Epithelial cell of proximal tubule (primary cell): ENCODE results near the gene ETV7. TPM values are rescaled to one million over a fixed set of nuclear protein-coding genes. Genes with fewer than 3 reads are reported as not detected.

Experiments
- DNase-seq: peaks from one replicate; pipeline ENCODE4 v3.0.0-alpha.2; 2011; ENCODE audit warnings: low read depth
- H3K4me3 ChIP-seq: 2 replicates; pipeline ENCODE4 v1.5.1; 2011; ENCODE audit warnings: low read depth, mild to moderate bottlenecking, low read length
- total RNA-seq: library from RNA; depleted of rRNA; stranded (reverse); fragments of >200 nt; gene quantifications from 2 replicates; pipeline ENCODE4 v1.2.3, GENCODE V29; 2015
- TF ChIP-seq, protein P1 (sequence below): conservative IDR thresholded peaks from 2 replicates; pipeline ENCODE4 v1.5.1; 2012; ENCODE audit warnings: low read depth, mild to moderate bottlenecking, low read length

ETV7 gene
- total RNA-seq, 1 donor from 2014 or later = 3.2 TPM

DNA sequence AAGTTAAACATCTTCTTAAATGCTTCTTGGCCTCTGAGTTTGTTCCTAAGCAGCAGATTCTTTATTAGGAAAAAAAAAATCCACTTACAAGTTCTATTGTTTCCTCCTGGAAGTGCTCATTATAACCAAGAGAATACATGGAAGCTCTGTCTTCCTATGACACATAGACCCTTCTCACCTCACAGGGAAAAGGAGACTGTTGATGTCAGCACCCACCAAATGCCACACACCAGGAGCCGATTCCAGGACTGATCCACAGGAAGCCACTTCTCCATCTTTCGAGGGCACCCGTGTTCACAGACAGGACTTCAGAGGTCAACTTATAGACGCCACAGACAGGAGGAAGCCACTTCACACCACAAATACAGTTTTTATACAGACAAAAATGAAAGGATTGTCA, 37.4 kb downstream of the ETV7 start:
- H3K4me3 ChIP-seq = no peak overlapping the region
- TF ChIP-seq, protein P1, sequence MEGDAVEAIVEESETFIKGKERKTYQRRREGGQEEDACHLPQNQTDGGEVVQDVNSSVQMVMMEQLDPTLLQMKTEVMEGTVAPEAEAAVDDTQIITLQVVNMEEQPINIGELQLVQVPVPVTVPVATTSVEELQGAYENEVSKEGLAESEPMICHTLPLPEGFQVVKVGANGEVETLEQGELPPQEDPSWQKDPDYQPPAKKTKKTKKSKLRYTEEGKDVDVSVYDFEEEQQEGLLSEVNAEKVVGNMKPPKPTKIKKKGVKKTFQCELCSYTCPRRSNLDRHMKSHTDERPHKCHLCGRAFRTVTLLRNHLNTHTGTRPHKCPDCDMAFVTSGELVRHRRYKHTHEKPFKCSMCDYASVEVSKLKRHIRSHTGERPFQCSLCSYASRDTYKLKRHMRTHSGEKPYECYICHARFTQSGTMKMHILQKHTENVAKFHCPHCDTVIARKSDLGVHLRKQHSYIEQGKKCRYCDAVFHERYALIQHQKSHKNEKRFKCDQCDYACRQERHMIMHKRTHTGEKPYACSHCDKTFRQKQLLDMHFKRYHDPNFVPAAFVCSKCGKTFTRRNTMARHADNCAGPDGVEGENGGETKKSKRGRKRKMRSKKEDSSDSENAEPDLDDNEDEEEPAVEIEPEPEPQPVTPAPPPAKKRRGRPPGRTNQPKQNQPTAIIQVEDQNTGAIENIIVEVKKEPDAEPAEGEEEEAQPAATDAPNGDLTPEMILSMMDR = no peak
- DNase-seq = no peak

DNA sequence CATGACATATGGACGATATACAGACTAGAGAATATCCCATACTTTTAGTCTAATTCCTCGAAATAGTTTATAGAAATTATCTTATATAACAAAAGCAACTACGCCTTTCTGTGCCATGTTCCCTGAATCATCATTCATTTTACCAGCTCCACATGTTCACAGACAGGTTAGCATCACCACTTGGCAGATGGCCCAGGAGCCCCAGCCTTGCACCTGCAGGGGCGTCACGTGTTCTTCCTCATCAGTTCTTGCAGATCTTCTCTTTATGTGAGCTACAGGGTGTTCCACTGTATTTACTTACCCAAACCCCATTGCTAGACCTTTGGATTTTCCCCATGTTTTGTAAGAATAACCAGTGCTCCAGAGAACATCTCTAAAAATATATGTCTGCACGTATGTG, 38.2 kb downstream of the ETV7 start:
- no peak overlapping the region for H3K4me3 ChIP-seq
- TF ChIP-seq, protein P1 = no peak
- no peak for DNase-seq

DNA sequence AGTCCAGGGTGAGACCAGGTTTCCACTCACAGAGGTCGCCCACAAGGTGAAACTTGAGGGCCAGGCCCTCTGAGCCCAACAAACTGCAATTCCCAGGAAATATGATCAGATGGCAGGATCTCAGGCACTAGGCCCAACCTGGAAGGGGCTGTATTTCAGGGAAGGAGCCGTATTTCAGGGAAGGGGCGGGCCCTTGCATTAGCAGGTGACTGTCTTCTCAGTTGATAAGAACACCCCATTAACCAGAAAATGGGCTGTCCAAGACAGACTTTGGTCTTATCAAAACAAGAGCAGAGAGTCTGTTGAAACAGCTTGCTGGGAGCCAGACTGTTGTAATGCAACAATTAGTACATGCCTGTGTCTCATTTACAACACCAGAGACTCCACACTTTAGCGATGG, 39.8 kb downstream of the ETV7 start:
- no peak overlapping the region for H3K4me3 ChIP-seq
- DNase-seq = no peak
- TF ChIP-seq, protein P1 = no peak

DNA sequence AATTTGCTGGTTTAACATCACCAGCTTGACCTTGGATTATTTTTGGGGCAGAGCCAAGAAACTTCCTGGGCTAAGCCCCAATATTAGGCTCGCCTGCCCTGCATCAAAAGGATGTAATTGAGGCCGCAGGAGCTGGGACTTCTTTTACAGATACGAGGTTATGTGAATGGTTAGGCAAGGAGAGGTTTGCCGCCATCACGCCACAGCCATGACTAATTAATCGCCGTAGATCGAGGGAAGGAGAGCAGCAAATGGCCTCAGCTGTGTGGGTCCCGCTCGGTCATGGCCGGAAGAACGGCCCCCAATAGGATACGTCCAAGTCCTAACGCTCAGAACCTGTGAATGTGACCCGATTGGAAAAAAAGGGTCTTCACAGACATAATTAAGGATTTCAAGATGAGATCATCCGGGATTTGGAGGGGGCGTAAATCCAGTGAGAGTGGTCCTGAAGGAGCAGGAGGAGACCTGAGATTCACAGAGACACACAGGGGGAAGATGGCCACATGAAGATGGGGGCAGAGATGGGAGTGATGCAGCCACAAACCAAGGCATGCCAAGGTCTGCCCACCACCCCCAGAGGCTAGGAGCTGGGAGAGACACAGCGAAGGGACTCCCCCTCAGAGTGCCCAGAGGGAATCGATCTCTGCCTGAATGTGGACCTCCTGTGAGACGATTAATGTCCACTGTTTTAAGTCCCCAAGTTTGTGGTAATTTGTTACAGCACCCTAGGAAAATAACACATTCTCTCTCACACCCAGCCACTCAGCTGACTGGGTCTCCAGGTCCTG, 40.8 kb downstream of the ETV7 start:
- no peak overlapping the region for H3K4me3 ChIP-seq
- TF ChIP-seq, protein P1 = no peak
- no peak for DNase-seq

DNA sequence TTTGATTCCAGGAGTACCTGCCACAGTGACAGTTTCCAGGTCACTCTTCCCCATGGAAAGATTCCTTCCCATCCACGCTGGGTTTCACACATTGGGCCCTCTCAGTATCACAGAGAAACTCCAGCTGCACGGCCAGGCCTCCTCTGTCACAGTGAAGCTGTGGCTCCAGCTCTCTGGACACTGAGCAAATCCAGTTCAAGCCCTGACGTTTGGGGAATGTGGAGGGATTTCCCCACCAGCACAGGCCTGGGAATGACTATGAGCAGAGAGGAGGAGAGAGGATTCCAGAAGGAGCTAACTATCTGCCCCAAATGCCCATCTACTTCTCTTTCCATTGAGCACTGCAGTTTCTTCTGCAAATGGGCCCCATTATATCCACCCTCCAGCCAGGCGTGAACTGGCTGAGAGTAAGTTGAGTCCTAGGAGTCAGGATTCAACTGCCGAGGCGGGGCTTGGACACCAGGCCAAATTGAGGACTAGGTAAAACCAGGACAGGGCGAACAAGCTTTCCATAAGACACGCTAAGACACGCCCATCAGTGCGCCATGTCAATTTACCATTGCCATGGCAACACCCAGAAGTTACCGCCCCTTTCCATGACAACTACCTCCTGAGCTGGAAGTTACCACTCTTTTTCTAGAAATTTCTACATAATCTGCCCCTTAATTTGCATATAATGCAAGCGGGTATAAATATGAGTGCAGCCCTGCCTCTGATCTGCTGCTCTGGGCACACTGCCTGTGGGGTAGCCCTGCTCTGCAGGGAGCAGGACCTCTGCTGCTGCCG, 41.6 kb downstream of the ETV7 start:
- TF ChIP-seq, protein P1 = no peak
- no peak overlapping the region for H3K4me3 ChIP-seq
- no peak for DNase-seq

DNA sequence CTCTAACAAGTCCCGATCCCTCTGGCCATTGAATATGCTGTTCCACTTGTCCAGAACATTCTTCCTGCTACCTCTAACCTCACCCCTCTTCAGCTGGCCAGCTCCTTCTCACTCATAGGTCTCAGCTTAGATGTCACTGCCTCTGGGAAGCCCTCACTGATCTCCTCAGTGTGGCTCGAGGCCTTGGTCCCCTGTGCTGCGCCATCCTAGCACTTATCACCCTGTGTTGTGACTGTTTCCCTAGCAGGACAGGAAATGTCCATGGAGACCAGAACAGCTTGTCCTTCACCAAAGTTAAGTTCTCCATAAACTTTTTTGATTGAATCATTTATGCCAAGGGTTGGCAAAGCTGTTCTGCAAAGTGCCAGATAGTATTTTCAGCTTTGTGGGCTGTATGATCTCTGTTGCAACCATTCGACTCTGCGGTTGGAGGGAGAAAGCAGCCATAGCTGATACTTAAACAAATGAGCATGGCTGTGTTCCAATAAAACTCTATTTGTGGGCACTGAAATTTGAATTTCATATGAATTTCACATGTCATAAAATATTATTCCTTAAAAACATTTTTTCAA, 44.3 kb downstream of the ETV7 start:
- no peak overlapping the region for H3K4me3 ChIP-seq
- TF ChIP-seq, protein P1 = no peak
- DNase-seq = no peak
